ENCODE results near the gene ST8SIA1. TPM values are rescaled to one million over a fixed set of nuclear protein-coding genes. Genes with fewer than 3 reads are reported as not detected.

The ST8SIA1 gene
- total RNA-seq, 1 donor from 2014 or later = 8.5 TPM

- Histone ChIP-seq H3K4me1 (no peaks in the 10 kb centered on the region), H3K27ac (no peak overlapping the region), H3K4me3 (no peak overlapping the region), H3K36me3 (no peaks in the 10 kb centered on the region), H3K9me3 (no peaks in the 10 kb centered on the region), H3K27me3 (no peaks in the 10 kb centered on the region)
- ATAC-seq = no peak
- TF ChIP-seq CTCF (IDR thresholded peaks at IDR 0.05) = no peak
- DNase-seq = no peak
- intact Hi-C loops (cut with DNase I) = no loop called here
These were observed 118.8 kb downstream of the ST8SIA1 start for GRCh38 chr12:22215467-22216253.

DNA sequence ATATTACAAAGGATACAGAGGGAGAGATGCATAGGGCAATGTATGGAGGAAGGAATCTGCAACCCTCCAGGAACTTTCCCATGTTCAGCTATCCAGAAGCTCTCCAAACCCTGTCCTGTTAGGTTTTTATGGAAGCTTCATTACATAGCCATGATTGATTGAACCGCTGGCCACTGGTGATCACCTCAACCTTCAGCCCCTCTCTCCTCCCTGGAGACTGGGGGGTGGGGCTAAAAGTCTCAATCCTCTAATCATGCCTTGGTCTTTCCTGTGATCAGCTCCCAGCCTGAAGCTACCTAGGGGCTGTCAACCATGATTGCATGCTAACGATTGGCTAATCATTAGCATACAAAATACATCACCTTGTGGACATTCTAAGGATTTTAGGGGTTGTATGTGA, 123.4 kb downstream of the ST8SIA1 start:
- no peak overlapping the region for H3K4me3 ChIP-seq
- H3K36me3 ChIP-seq = no peaks in the 10 kb centered on the region
- H3K27ac ChIP-seq = no peak overlapping the region
- ATAC-seq = no peak
- intact Hi-C loops (cut with DNase I) = no loop called here
- H3K27me3 ChIP-seq = no peaks in the 10 kb centered on the region
- DNase-seq = no peak
- no peaks in the 10 kb centered on the region for H3K4me1 ChIP-seq
- H3K9me3 ChIP-seq = no peaks in the 10 kb centered on the region
- TF ChIP-seq CTCF (IDR thresholded peaks at IDR 0.05) = no peak

DNA sequence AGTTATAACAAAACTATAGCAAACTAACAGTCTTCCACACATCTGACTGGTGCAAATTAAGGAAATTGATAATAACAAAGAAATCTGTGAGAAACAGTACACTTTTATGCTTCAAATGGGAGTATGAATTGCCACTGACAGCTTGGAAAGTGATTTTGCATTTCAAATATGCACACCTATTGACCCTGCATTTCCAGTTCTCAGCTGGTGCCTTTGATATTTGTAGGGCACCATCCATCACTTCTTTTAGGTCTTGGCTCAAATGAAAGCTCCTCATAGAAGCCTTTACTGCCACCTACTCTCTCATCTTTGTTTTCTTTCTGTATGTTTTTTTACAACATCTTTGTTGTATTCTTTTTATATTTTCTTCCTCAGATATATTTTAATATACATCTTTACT, 125.1 kb downstream of the ST8SIA1 start:
- no peak for TF ChIP-seq CTCF (IDR thresholded peaks at IDR 0.05)
- Histone ChIP-seq H3K4me1 (no peaks in the 10 kb centered on the region), H3K27me3 (no peaks in the 10 kb centered on the region), H3K27ac (no peak overlapping the region), H3K4me3 (no peak overlapping the region), H3K36me3 (no peaks in the 10 kb centered on the region), H3K9me3 (no peaks in the 10 kb centered on the region)
- ATAC-seq (no peak), DNase-seq (no peak)
- intact Hi-C loops (cut with DNase I) = no loop called here

- TF ChIP-seq CTCF (IDR thresholded peaks at IDR 0.05) = no peak
- Histone ChIP-seq H3K9me3 (no peaks in the 10 kb centered on the region), H3K27ac (no peak overlapping the region), H3K4me3 (no peak overlapping the region), H3K27me3 (no peaks in the 10 kb centered on the region), H3K4me1 (no peaks in the 10 kb centered on the region), H3K36me3 (no peaks in the 10 kb centered on the region)
- intact Hi-C loops (cut with DNase I) = no loop called here
- DNase-seq = no peak
- no peak for ATAC-seq
These were observed 128.3 kb downstream of the ST8SIA1 start for GRCh38 chr12:22206111-22206728.

DNA sequence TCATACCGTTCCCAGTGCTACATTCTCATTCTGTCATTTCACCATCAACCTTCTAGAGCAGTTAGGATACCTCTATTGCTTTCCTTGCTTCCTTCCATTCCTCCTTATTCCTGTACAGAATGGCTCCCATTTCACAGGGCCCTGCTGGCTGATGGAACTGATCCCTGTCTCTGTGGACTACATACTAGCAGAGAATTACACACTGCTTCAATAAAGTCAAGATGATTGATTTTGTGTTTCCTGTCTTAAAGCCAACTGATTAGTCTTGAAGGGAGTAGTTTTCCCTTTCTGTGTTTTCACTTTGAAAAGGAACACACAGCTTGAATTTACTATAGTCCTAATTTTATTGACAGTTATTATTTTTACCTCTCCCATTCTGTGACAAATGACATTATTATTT, 130.1 kb downstream of the ST8SIA1 start:
- Histone ChIP-seq H3K4me1 (no peaks in the 10 kb centered on the region), H3K36me3 (no peaks in the 10 kb centered on the region), H3K9me3 (no peaks in the 10 kb centered on the region), H3K27me3 (no peaks in the 10 kb centered on the region), H3K4me3 (no peak overlapping the region), H3K27ac (no peak overlapping the region)
- intact Hi-C loops (cut with DNase I) = no loop called here
- ATAC-seq = no peak
- no peak for DNase-seq
- no peak for TF ChIP-seq CTCF (IDR thresholded peaks at IDR 0.05)

Measured in upper lobe of right lung (tissue), 1 donor.